GM10248 (cell line): Measurements from ENCODE around the gene AGXT2.

Experiments
- CTCF ChIA-PET: fragments of 300-600 bp; sonication (Branson Sonifier 250); formaldehyde crosslinking; extraction: SDS; loops from one replicate; lab custom pipeline; 2021; ENCODE audit warnings: antibody characterized with exemption; lab: Yijun Ruan, JAX
- POLR2A ChIA-PET: fragments of 350-650 bp; sonication (Branson Sonifier 250); formaldehyde crosslinking; extraction: SDS; loops from one replicate; lab custom pipeline; 2020; ENCODE audit warnings: antibody characterized with exemption; lab: Yijun Ruan, JAX
- DNase-seq: peaks from one replicate; pipeline ENCODE4 v3.0.0; 2012; ENCODE audit errors: extremely low spot score
- CTCF ChIP-seq: IDR thresholded peaks from 2 replicates; pipeline ENCODE4 v1.5.1; 2012; ENCODE audit warnings: mild to moderate bottlenecking, low read depth; ENCODE audit errors: extremely low read depth, missing control alignments, control extremely low read depth

AGXT2 gene

GRCh38 chr5:35029333-35029732, 18.4 kb downstream of the AGXT2 start:
- ChIA-PET POLR2A (no interaction called here), CTCF (interaction anchor here (2.3 kb wide), 1 partner anchor 26 kb away, joined by 11 read pairs; no protein-coding TSS in a partner anchor)
- no peak for DNase-seq
- no peak for TF ChIP-seq CTCF

GRCh38 chr5:35026941-35027340, 20.8 kb downstream of the AGXT2 start:
- POLR2A ChIA-PET: no interaction called here
- CTCF ChIA-PET: interaction anchor here (1.3 kb wide), 1 partner anchor 24 kb away, joined by 4 read pairs; no protein-coding TSS in a partner anchor
- no peak for TF ChIP-seq CTCF

GRCh38 chr5:35026280-35026840, 21.4 kb downstream of the AGXT2 start:
- POLR2A ChIA-PET: no interaction called here

More at GRCh38 chr5:35026941-35027340, 20.8 kb downstream of the AGXT2 start:
- no peak for DNase-seq

GRCh38 chr5:35024911-35025510, 22.7 kb downstream of the AGXT2 start:
- no peak for DNase-seq
- ChIA-PET POLR2A (no interaction called here), CTCF (no interaction called here)
- TF ChIP-seq CTCF: no peak

More at GRCh38 chr5:35026280-35026840, 21.4 kb downstream of the AGXT2 start:
- DNase-seq: no peak
- TF ChIP-seq CTCF: no peak
- CTCF ChIA-PET: interaction anchor here (1.3 kb wide), 1 partner anchor 23 kb away, joined by 4 read pairs; no protein-coding TSS in a partner anchor

- POLR2A ChIA-PET: no interaction called here
- TF ChIP-seq CTCF: no peak
These were observed 24.2 kb downstream of the AGXT2 start for GRCh38 chr5:35023391-35024178.

More at GRCh38 chr5:35023391-35024178, 24.2 kb downstream of the AGXT2 start:
- CTCF ChIA-PET: interaction anchor here (2.0 kb wide), 1 partner anchor 20 kb away, joined by 9 read pairs; no protein-coding TSS in a partner anchor
- DNase-seq: no peak
